ENCODE results near the gene GPR63. TPM values are rescaled to one million over a fixed set of nuclear protein-coding genes. Genes with fewer than 3 reads are reported as not detected.

GPR63 gene
- total and polyA plus RNA-seq, 2 of the 4 experiments (the other 2 are of a cell fraction) = 0.36 to 0.44 TPM

DNA sequence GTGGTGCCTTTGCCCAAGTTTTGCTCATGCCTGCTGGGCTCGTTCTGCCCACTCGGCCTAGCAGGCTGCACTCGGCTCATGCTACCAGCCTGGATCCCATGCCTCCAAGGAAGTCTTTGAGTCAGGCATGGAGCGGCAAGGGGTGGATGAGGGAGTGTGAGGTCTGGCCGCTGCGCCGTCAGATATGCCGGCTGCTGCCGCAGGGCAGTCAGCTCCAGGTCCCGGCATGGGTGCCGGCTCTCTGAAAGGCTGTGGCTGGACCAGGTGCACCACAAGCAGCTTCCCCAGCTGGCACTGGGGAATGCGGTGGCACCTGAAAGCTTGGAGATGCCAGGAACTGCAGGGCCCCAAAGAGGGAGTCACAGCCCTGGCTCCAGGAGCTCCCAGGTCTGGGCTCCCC, 75.5 kb downstream of the GPR63 start:
- dilution Hi-C loops (cut with HindIII; ENCODE audit: low sequenced_read_pairs, unreplicated experiment) = no loop called here
- H3K9me1 ChIP-seq (ENCODE audit: insufficient read depth, low read length) = no peaks in the 10 kb centered on the region
- CTCF ChIA-PET = no interaction called here

More for the DNA sequence above, 75.5 kb downstream of the GPR63 start:
- H2AK5ac ChIP-seq (ENCODE audit: low read depth, low read length) = no peak overlapping the region
- H3K18ac ChIP-seq (ENCODE audit: low read depth, low read length) = no peak overlapping the region
- POLR2A ChIA-PET (ENCODE audit: unreplicated experiment) = no interaction called here
- no peak overlapping the region for H4K5ac ChIP-seq (ENCODE audit: low read depth, low read length)
- no peaks in the 10 kb centered on the region for H4K20me1 ChIP-seq (ENCODE audit: insufficient read depth, low read length)
- no peak overlapping the region for H3K4me2 ChIP-seq (ENCODE audit: low read depth, low read length)
- H3K27me3 ChIP-seq (ENCODE audit: control insufficient read depth, insufficient read depth, low read length) = no peaks in the 10 kb centered on the region
- no peaks in the 10 kb centered on the region for H3K79me1 ChIP-seq (ENCODE audit: low read depth in 1 of 2, low read length in 2 of 2)
- intact Hi-C loops (cut with micrococcal nuclease) = no loop called here
- WGBS, 2 experiments (ENCODE audit: extremely low coverage in 2 of 2, insufficient read length in 1 of 2) = 60% methylated on average over 1 of the region's 12 CpGs; no CpG with 5 or more reads in 1 of the 2 experiments
- H3K36me3 ChIP-seq (ENCODE audit: control insufficient read depth, insufficient read depth, low read length) = no peaks in the 10 kb centered on the region
- no peak overlapping the region for H2BK20ac ChIP-seq (ENCODE audit: low read depth, low read length)
- TF ChIP-seq, protein P1, sequence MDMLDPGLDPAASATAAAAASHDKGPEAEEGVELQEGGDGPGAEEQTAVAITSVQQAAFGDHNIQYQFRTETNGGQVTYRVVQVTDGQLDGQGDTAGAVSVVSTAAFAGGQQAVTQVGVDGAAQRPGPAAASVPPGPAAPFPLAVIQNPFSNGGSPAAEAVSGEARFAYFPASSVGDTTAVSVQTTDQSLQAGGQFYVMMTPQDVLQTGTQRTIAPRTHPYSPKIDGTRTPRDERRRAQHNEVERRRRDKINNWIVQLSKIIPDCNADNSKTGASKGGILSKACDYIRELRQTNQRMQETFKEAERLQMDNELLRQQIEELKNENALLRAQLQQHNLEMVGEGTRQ (IDR thresholded peaks at IDR 0.05; ENCODE audit: low read depth, low read length) = no peak
- no peak for TF ChIP-seq SMC3 (IDR thresholded peaks at IDR 0.05; ENCODE audit: low read depth, low read length)
- TF ChIP-seq, protein P2, sequence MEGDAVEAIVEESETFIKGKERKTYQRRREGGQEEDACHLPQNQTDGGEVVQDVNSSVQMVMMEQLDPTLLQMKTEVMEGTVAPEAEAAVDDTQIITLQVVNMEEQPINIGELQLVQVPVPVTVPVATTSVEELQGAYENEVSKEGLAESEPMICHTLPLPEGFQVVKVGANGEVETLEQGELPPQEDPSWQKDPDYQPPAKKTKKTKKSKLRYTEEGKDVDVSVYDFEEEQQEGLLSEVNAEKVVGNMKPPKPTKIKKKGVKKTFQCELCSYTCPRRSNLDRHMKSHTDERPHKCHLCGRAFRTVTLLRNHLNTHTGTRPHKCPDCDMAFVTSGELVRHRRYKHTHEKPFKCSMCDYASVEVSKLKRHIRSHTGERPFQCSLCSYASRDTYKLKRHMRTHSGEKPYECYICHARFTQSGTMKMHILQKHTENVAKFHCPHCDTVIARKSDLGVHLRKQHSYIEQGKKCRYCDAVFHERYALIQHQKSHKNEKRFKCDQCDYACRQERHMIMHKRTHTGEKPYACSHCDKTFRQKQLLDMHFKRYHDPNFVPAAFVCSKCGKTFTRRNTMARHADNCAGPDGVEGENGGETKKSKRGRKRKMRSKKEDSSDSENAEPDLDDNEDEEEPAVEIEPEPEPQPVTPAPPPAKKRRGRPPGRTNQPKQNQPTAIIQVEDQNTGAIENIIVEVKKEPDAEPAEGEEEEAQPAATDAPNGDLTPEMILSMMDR (conservative IDR thresholded peaks at IDR 0.05; ENCODE audit: low read depth, low read length) = no peak
- no peak for TF ChIP-seq CEBPB (IDR thresholded peaks at IDR 0.05; ENCODE audit: low read depth, low read length)
- no peak for TF ChIP-seq RAD21 (IDR thresholded peaks at IDR 0.05; ENCODE audit: low read length)
- TF ChIP-seq RFX5 (IDR thresholded peaks at IDR 0.05; ENCODE audit: low read depth, low read length) = no peak
- no peak for TF ChIP-seq POLR2A (IDR thresholded peaks at IDR 0.05; ENCODE audit: low read depth, low read length)
- no peak for TF ChIP-seq BHLHE40 (IDR thresholded peaks at IDR 0.05; ENCODE audit: low read depth, low read length)
- TF ChIP-seq MXI1 (IDR thresholded peaks at IDR 0.05; ENCODE audit: borderline replicate concordance, low read depth, low read length) = no peak
- H4K8ac ChIP-seq (ENCODE audit: low read depth in 2 of 2, low read length in 2 of 2) = no peak overlapping the region
- H4K91ac ChIP-seq (ENCODE audit: insufficient read depth, low read depth, low read length) = no peak overlapping the region
- no peak overlapping the region for H2AK9ac ChIP-seq (replicated peaks; ENCODE audit: low read depth, low read length, poor library complexity)
- no peaks in the 10 kb centered on the region for H3K4me1 ChIP-seq (ENCODE audit: control insufficient read depth, insufficient read depth, low read length)
- BruUV-seq (replicated peaks) = no TSS peak
- no peak overlapping the region for H2BK15ac ChIP-seq (ENCODE audit: low read depth, low read length)
- H2BK5ac ChIP-seq (ENCODE audit: low read depth, low read length, poor library complexity, severe bottlenecking) = no peak overlapping the region
- H3K27ac ChIP-seq (ENCODE audit: insufficient read depth, low read length) = no peak overlapping the region
- in situ Hi-C loops (cut with MboI; ENCODE audit: low sequenced_read_pairs) = no loop called here
- no peak overlapping the region for H2AFZ ChIP-seq (replicated peaks; ENCODE audit: low read length, poor library complexity)
- no peak overlapping the region for H3K14ac ChIP-seq (replicated peaks; ENCODE audit: low read depth, low read length)
- H3K9ac ChIP-seq (ENCODE audit: low read depth, low read length) = no peak overlapping the region
- H3K23ac ChIP-seq (ENCODE audit: low read depth, low read length) = no peak overlapping the region
- DNase-seq (no peak), ATAC-seq (ENCODE audit: low read depth) (no peak)
- H2BK120ac ChIP-seq (ENCODE audit: low read depth, low read length) = no peak overlapping the region
- no peaks in the 10 kb centered on the region for H3K9me3 ChIP-seq (ENCODE audit: control insufficient read depth, insufficient read depth, low read length)
- no peak overlapping the region for H3K4ac ChIP-seq (ENCODE audit: low read depth, low read length)
- H3K4me3 ChIP-seq (ENCODE audit: insufficient read depth, low read depth, low read length) = no peak overlapping the region
- no peak overlapping the region for H3K56ac ChIP-seq (ENCODE audit: extremely low read depth, insufficient read depth, low read length)
